HG03196 (cell line): ENCODE data around the gene CPNE5.
"Not testable (repeated sequence)": the region's sequence is repeated elsewhere in the genome, so short reads cannot be mapped to it uniquely, and the experiment has no call there.

Experiments used
- ATAC-seq: cut with Tn5 transposase; IDR thresholded peaks from one replicate; pipeline ENCODE4 v1.9.1; 2021; ENCODE audit not compliant: unreplicated experiment

Gene CPNE5

DNA sequence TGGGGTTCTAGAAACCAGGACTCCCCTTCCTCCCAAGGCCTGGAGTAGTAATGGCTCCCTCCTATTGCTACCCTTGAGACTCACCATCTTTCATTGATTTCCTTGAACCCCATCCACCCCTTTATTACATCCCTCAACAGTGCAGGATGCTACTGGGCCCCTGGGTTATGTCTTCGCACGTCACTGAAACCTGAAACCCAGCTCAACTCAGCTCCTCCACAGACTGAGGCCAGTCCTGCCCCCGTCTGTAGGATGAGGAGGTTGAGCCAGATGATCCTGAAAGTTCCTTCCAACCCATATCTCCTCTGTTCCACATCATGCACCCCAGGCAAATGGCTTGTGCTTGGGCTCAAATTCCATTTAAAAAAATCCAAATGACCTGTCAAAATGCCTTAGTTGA is 21.4 kb downstream of the CPNE5 start:
- ATAC-seq: no peak

DNA sequence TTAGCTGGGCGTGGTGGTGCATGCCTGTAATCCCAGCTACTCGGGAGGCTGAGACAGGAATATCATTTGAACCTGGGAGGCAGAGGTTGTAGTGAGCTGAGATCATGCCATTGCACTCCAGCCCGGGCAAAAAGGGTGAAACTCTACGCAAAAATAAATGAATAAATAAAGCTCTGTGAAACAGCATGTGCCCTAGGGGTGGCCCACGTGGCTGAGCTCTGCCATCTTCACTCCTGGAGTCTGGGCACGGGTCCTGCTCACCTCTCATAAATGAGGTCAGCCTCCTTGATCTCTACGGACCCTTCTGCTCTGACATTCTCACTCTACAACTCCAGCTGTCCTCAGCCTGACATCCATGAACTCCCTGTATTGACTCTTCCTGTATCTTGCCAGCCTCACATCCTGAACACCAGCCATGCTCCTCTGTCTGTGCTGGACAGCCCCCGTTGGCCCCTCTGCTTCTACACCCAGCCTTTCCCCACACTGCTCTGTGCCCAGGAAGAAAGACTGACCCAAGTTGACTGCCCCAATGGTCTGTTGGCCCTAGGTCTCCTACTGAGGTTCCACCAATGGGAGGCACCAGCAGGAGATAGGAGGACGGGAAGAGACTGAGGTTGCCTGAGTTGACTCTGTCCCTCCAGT is 21.9 kb downstream of the CPNE5 start:
- no peak for ATAC-seq

DNA sequence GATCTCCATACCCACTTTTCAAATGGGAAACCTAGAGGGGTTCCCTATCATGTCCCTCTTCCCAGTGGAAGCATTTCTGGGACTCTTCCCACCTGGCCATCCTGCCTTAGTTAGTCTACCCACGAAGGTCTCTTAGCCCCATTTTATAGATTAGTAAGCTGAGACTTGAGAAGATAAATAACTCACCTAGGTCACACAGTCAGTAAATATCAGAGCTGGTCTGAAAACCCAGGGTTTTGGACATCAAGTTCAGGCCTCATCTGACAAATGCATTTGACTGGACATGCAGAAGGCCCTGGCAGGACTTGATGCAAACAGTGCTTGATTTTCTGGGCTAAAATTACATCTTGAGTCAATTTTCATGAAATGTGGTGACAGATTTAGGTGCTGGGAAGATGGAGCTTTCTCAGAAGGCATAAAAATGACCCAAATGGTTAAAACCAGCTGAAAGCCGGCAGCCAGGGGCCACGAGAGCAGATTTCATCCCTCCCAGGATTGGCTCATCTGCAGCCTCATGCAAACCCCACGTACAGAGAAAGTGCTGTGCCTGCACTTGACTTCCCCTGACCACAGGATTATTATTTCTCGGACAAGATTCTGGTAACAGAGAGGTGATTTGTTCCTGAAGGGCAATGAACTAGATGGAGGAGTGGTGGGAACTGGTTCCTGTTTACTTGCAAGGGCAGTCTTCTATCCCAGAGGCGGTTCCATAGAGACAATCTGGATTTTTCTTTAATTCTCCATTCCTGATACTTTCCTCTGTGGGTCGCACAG is 23.1 kb downstream of the CPNE5 start:
- ATAC-seq: no peak

DNA sequence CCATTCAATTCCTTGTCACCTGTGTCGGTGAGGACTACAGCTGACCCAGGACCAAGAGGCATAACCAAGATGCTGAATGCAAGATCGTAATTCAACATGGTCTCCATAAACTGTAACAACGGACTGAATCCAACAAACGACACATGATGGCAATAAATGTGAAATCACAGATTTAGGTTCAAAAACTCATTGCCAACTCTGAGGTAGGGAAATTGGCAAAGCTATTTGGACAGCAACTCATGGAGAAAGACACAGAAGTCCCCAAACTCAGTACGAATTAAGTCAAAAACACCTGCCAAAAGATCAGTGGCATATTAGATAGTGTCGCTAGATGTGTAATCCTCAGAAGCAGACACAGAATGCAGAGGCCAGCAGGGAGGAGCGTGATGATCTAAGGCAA is 25.0 kb downstream of the CPNE5 start:
- no peak for ATAC-seq

DNA sequence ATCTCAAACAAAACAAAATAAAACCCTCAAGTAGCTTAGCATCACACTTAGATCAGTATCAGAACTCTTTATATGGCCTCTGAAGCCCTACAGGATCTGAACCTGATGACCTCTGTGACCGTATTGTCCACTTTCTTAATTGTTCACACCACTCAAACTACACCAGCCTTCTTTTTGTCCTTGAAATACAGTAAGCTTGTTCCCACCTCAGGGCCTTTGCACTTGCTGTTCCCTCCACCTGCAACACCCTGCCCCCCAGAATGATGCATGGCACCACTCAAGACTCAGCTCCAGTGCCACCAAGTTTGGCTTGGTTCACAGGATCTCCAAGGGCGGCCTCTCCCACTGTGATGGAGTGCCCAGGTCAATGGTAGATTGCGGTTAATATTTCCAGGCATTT is 25.7 kb downstream of the CPNE5 start:
- no peak for ATAC-seq

DNA sequence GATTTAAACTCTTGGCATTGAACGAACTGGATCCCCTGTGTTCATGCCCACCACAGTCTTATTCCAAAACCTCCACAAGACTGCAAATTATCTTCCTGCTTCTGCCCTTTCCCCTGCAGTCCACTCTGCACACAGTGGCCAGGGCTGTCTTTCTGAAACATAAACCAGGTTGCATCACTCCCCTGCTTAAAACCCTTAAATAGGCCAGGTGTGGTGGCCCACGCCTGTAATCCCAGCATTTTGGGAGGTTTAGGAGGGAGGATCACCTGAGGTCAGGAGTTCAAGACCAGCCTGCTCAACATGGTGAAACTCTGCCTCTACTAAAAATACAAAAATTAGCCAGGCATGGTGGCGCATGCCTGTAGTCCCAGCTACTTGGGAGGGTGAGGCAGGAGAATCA is 26.2 kb downstream of the CPNE5 start:
- not testable (repeated sequence) for ATAC-seq

DNA sequence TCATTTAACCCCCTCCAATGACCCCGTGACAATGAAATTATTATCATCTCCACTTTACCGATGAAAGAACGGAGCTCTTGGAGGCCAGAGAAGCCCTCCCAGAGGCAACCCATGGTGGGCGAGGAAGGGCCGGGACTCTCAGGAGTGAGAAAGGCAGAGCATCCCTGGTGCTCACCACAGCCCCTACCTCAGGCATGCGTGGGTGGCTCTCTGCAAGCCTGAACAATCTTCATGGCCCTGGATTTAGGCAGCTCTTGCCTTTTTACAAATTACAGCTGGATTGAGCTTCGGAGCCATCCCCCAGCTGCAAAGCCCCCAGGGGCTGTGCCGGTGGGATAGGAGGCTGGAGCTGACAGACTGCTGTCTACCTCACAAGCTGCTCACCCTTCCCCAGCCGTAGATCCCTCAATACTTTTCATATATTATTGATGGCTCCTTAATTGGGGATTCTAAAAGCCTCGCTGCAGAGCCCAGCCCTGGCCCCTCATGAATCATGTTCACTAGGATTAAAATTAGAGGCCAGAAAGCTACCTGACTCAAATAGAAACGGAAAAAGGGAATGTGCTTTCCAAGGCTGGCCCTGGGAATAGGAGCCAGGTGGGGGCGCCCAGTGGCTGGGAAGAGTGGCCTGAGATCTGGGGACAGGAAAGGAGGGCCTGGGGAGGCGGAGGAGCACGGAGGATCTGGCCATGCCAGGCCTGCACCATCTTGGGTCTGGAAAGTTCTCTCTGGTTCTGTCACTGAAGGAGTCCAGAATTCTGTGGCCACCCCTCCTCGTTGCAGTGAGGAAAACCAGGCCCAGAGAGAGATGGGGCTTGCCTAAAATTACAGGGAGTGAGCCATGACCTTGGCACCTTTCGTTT is 29.1 kb downstream of the CPNE5 start:
- no peak for ATAC-seq

DNA sequence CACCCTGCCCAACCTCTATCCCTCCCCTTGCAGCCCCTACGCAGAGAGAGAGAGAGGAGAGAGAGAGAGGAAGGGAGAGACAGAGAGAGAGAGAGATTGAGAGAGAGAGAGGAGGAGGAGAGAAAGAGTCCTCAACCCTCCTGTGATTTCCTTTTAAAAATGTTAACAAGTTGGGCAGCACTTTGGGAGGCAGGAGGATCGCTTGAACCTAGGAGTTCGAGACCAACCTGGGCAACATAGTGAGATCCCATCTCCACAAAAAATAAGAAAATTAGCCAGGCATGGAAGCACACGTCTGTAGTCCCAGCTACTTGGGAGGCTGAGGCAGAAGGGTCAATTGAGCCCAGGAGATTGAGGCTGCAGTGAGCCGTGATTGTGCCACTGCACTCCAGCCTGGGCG is 30.1 kb downstream of the CPNE5 start:
- no peak for ATAC-seq

DNA sequence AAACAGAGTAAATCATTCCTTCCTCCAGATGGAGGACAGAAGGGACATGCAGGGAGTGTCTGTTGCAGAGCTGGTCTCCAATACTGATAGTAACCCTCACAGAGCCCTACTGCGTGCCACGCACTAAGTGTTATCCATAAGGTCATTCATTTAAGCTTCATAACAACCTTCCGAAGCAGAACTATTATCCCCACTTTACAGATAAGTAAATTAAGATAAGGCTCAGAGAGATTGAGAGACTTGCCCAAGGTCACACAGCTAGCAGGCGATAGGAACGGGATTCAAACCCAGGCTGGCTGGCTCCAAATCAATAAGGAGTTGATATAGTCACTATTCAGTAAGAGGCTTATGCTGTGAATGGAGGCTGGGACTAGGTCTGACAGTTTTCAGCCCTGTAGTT is 30.6 kb downstream of the CPNE5 start:
- ATAC-seq: no peak

DNA sequence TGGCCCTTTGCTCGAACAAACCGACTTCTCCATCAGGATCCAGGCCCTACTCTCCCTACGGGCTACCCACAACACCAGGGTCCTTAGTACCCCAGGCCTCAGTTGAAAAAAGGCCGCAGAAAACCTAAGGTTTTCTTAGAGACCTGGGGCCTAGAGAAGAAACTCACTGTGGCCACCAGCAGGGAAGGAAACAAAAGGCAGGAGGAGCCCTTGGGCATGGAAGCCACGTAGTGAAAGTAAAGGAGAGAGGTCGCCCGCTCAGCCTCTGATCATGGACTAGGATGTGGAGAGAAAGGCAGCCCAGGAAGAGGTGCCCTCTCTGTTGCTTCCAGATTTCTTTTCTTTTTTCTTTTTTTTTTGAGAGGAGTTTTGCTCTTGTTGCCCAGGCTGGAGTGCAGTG is 31.5 kb downstream of the CPNE5 start:
- no peak for ATAC-seq

DNA sequence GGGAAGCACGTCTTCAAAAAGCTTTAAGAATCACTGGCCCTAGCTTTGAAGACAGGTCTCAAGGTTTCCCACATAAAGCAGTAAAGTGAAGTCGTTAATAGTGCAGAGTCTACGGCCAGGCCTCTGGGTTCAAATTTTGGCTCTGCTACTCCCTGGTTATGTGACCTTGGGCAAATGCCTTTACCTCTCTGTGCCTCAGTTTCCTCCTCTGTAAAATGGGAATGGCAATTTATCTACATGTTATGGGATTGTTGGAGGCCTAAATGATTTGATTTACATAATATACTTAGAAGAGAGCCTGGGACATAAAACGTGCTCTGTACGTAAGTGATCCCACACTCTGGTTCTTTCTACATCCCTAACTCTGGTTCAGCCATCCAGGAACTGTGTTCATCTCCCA is 32.1 kb downstream of the CPNE5 start:
- ATAC-seq: no peak

DNA sequence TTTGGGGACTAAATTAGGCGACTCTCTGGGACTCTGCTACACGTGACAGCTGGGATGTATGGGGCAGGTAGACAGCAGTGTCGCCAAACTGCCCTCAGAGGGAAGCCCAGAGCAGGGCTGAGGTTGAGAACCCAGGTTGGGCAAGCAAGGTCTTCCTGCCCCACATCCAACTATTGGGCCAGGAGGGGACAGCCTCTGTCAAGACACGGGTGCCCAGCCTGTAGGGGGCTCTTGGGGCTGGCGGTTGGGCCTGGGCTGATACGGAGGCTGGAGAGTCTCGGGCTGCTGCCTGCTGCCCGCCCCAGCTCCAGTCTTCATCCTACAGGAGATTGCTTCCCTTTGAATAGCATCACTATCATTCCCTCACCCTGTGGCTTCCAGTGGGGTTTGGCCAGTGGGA is 33.3 kb downstream of the CPNE5 start:
- ATAC-seq: no peak

DNA sequence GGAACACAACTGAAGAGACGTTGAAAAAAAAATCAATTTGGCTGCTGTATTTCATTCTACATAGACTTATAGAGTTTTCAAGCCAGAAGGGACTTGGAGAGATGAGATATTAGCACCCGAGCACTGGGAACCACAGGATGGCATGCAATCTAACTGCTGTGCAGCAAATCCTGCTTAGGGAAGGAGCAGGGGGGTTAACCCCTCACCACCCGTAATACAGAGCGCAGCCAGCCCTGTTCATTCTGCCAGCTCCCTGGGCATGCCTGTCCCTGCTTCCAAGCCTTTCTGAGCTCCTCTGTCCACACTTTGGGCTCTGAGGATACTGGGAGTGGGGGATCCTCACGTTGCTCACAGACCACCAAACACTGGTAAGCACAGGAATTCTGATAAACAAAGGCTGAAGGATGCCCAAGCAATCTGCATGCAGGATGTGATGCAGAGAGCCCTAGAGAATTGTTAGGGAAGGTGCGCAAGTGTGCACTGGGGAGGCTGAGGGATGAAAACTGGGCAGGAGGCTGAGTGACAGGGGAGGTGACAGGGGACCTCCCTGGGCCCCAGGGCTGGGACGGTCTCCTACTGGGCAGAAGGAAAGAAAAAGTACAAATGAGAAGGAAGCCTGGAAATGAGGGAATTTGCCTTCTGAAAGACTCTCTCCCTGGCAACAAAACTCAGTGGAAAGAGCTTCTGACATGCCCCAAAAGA is 34.0 kb downstream of the CPNE5 start:
- no peak for ATAC-seq

DNA sequence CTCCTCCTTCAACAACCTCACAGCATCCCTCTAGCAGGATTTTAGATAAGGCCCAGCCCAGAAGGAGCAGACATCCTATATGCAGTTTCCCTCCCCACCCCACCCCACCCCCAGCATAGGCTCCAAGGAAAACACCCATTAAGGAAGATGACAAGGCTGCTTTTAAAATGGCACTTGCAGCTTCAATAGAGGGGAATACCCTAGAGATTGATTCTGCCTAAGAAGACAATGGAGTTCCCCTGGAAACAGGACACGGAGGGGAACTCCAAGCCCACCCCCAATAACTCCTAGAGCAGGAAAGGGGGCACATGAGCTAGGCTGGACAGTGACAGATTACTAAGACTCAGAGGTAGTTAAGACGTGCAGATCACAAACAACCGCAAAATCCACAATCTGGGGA is 34.7 kb downstream of the CPNE5 start:
- ATAC-seq: no peak

DNA sequence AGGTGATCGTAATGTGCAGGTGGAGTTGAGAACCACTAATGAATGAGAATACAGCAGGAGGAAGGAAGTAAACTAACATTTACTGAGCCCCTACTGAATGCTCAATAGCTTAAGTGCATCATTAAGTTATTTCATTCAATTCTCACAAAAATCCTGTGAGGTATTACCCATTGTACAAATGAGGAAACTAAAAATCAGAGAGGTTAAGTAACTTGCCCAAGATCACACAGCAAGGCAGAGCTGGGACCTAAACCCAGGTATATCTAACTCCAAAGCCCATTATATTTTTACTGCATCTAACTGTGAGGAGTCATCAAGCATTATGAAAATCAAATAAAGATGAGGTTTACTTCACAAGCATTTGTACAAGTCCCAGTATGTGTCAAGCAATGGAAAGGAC is 35.3 kb downstream of the CPNE5 start:
- no peak for ATAC-seq

DNA sequence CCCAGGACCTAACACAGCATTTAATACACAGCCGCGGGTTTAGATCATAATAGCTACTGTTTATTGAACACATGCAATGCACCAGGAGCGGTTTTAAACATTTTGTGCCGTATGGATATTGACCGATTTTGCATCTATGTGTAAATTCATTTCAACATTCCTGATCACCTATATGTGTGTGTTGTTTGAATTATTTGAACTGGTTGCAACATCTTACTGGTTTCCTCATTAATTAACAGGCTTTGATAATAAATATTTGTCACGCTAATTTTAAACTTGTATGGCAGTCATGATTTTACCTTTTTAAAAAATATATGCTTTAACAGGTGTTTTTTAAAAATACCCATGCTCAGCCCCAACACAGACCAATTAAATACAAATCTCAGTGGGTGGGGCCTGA is 35.8 kb downstream of the CPNE5 start:
- no peak for ATAC-seq

DNA sequence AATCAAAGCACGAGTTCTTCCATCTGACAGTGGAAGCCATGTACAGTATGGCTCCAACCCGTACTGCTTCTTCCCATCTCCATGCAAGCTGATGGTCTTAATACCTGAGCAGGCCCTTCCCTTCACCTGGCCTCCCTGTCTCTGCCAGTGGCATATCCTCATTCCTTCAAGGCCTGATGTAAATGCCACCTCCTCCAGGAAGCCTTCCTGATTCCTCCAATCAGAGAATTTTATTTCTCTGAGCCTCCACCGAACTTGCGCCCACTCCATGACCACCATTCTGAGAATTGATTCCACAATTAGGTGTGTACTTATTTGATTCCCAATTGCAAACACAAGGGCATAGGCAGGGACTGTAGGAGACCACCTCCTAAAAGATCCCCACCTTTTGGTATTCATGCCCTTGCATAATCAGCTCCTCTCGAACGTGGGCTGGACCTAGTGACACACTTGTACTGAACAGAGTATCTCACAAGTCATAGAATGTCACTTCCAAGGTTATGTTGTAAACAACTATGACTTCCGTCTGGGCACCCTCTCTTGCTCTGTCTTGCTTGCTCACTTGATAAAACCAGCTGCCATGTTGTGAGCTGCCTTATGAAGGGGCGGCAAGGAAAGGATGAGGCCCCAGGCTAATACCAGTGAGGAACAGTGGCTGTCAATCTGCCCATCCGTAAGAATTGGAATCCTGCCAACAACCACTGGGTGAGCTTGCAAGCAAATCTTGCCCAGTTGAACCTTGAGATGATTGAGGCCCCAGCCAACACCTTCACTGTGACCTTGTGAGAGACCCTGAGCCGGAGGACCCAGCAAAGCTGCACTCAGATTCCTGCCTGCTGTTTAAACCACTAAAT is 38.8 kb downstream of the CPNE5 start:
- ATAC-seq: no peak

DNA sequence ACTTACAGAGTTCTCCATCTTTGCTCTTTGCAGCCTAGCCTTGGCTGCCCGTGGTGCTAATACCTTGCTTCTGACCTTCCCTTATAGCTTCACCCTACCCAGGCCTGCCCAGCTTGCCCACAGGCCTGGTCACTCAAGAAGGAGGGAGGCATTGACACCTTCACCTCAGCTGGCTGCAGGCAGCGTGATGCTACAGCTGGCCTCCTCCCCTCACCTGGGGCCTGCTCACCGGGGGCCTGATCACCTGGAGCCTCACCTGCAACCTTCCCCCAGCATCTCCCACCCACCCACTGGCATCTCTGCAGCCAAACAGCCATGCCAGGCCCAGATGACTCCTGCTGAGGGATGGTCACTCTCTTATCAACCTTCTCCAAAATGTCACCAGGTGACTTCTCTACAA is 40.4 kb downstream of the CPNE5 start:
- no peak for ATAC-seq

DNA sequence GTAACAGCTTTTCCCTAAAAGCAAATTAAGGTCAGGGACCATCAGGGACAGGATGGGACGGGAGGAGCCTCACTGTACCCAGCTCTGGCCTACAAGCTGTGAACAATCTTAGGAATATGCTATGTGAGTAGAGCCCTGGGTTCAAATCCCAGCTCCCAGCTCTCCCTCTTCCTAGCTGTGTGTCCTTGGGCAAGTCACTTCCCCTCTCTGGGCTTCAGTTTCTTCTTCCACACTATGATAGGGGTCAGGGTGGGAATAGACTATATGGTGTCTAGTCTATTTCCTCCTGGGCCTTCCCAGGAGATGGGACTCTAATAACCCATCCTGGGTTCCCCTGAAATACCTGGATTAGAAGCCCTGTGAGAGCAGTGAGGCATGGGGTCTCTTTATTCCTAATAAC is 41.6 kb downstream of the CPNE5 start:
- no peak for ATAC-seq

DNA sequence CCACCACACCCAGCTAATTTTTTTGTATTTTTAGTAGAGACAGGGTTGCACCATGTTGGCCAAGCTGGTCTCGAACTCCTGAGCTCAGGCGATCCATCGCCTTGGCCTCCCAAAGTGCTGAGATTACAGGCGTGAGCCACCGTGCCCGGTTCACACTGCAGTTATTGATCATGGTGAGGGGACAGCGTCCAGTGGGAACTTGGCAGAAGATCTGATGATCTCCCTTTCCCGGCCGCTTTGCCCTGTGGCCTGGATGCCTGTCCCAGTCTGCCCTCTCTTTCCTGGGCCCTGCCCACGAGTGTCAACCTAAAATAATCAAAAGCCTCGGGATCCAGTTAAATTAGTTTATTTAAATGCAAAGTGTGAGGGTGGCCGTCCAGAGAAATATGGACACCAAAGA is 42.2 kb downstream of the CPNE5 start:
- ATAC-seq: no peak

DNA sequence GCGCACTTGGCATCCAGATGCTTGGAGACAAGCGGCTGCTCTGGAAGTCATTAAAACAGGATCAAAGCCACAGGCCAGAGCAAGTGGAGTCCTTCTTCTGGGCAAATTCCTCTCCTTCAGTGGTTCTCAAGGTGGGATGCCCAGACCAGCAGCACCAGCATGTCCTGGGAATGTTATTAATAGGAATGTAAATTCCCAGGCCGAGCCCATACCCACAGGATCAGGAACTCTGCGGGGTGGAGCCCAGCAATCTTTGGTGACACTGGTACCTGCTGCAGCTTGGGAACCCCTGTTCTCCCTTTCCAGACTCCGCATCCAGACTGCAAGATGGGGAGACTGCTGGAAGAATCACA is 44.6 kb downstream of the CPNE5 start:
- ATAC-seq: no peak
